Transverse colon (tissue), 4 donors: ENCODE measurements around the gene KRT12. TPM values are rescaled to one million over a fixed set of nuclear protein-coding genes. Genes with fewer than 3 reads are reported as not detected.

Experiments used
- DNase-seq: peaks from one replicate; pipeline ENCODE4 v3.0.0-alpha.2; 2019
- H3K27ac ChIP-seq, 4 donors: fragments of 200-600 bp; sonication (generic); 2 replicates each; pipeline ENCODE4 v1.5.1; 2016 to 2018; ENCODE audit warnings: inconsistent platforms in 4 of 4
- H3K27me3 ChIP-seq: fragments of 200-600 bp; sonication (generic); 2 replicates; pipeline ENCODE4 v1.5.1; 2017; ENCODE audit warnings: inconsistent platforms
- H3K36me3 ChIP-seq, 4 donors: fragments of 200-600 bp; sonication (generic); 2 replicates each; pipeline ENCODE4 v1.5.1; 2017 to 2019; ENCODE audit warnings: inconsistent platforms in 4 of 4
- H3K4me1 ChIP-seq, 4 donors: fragments of 200-600 bp; sonication (generic); 2 replicates each; pipeline ENCODE4 v1.5.1; 2017 to 2020; ENCODE audit warnings: inconsistent platforms in 4 of 4
- H3K4me3 ChIP-seq, 4 donors: fragments of 200-600 bp; sonication (generic); 1 replicate in 1 of 4; 2 replicates in 3 of 4; pipeline versions ENCODE4 v1.5.1 to v1.6.1; 2017 to 2019; ENCODE audit warnings: inconsistent platforms in 4 of 4
- H3K9me3 ChIP-seq, 2 donors: fragments of 200-600 bp; sonication (generic); 2 replicates each; pipeline ENCODE4 v1.5.1; 2017 to 2019; ENCODE audit warnings: inconsistent platforms in 2 of 2
- EP300 ChIP-seq: sonication (generic); formaldehyde crosslinking; IDR thresholded peaks from one replicate; pipeline ENCODE4 v1.6.1; 2017; ENCODE audit warnings: antibody characterized with exemption, low read depth
- POLR2A ChIP-seq: fragments of 450-650 bp; IDR thresholded peaks from one replicate; pipeline ENCODE4 v1.6.1; 2016; ENCODE audit warnings: antibody characterized with exemption, mild to moderate bottlenecking, moderate library complexity
- POLR2AphosphoS5 ChIP-seq, 3 donors: sonication (generic); formaldehyde crosslinking; IDR thresholded peaks; one replicate each; pipeline ENCODE4 v1.6.1; 2016; ENCODE audit warnings: antibody characterized with exemption in 3 of 3
- WGBS, 2 donors: methylation state at CpG; one replicate each; pipeline ENCODE4 v1.1.5; 2018; ENCODE audit warnings: low coverage in 1 of 2; 5-methylcytosine and 5-hydroxymethylcytosine counted together
- in situ Hi-C, 4 donors: fragments of 200-750 bp; cut with MboI; loops; one replicate each; pipeline versions ENCODE4 v1.15.0 to v1.15.1; 2017; ENCODE audit warnings: low sequenced_read_pairs in 3 of 4, low pct_ligation_motif_present in 1 of 4, low pct_unique_long_range_greater_than_20kb in 1 of 4
- intact Hi-C: fragments of 100-400 bp; cut with DNase I; formaldehyde crosslinking; loops from one replicate; pipeline ENCODE4 v1.15.1; 2023; ENCODE audit warnings: low total_unique reads
- total RNA-seq, 4 donors: library from RNA; depleted of rRNA; stranded (reverse); fragments of >200 nt; gene quantifications; one replicate each; pipeline ENCODE4 v1.1.0, GENCODE V29; 2016
- TF ChIP-seq, protein P1 (sequence below), 5 experiments: fragments of 200-600 bp in 3 of 5; fragments of 450-650 bp in 2 of 5; sonication (generic) in 3 of 5; IDR thresholded peaks; 1 replicate in 2 of 5; 2 replicates in 3 of 5; pipeline ENCODE4 v1.5.1; 2016 to 2017; ENCODE audit warnings: antibody characterized with exemption in 5 of 5, inconsistent platforms in 3 of 5, mild to moderate bottlenecking in 2 of 5, moderate library complexity in 1 of 5

Gene KRT12
- total RNA-seq, 4 donors from 2014 or later: 0.40 to 20.0 (median 3.8) TPM; not detected in 1

DNA sequence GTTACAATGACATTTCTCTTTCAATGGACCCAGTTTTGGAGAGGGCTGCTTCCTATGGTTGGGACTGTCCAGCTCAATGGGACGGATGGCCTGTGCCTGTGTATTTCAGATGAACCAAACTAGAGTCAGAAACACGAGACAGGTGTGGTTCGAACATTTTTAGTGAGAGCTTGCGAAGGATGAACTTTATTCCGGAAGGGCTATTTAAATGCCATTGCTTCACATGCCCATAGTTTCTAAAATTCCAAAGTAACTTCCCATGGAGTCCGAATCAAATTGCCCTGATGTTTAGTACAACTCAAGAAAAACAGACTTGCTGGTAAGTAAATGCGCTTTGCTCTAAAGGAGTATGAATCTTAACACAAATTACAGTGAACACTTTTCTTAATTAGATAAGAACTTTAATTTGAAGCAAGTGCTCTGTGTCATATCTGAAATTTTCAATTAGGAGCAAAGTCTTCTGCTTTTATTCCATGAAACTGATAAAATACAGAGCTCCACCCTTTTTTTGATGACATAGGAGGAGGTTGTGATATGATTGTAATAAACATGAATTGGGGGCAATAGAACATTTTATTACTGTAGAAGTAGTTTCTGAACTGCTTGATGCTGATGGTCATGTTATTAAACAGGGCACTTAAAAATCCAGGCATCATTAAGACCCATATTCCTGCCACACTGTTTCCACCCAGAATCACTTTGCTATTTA lies 16.8 kb upstream of the KRT12 start:
- Histone ChIP-seq H3K9me3 (no peaks in the 10 kb centered on the region), H3K27me3 (peaks cover 12% of the 10 kb centered on the region), H3K4me3 (peak overlapping the region in 3 of 4 donors; percentile 17 to 46 (median 32)), H3K36me3 (no peaks in the 10 kb centered on the region), H3K4me1 (peaks cover 0 to 8% (median 1%) of the 10 kb centered on the region in 4 donors), H3K27ac (peak overlapping the region; percentile 71 to 79 (median 75))
- TF ChIP-seq EP300 (no peak), POLR2A (peak; percentile 49), POLR2AphosphoS5 (IDR thresholded peaks at IDR 0.05) (peak in 2 of 3 donors; percentile 48 to 50)
- TF ChIP-seq, protein P1, sequence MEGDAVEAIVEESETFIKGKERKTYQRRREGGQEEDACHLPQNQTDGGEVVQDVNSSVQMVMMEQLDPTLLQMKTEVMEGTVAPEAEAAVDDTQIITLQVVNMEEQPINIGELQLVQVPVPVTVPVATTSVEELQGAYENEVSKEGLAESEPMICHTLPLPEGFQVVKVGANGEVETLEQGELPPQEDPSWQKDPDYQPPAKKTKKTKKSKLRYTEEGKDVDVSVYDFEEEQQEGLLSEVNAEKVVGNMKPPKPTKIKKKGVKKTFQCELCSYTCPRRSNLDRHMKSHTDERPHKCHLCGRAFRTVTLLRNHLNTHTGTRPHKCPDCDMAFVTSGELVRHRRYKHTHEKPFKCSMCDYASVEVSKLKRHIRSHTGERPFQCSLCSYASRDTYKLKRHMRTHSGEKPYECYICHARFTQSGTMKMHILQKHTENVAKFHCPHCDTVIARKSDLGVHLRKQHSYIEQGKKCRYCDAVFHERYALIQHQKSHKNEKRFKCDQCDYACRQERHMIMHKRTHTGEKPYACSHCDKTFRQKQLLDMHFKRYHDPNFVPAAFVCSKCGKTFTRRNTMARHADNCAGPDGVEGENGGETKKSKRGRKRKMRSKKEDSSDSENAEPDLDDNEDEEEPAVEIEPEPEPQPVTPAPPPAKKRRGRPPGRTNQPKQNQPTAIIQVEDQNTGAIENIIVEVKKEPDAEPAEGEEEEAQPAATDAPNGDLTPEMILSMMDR (IDR thresholded peaks at IDR 0.05): no peak
- DNase-seq: no peak
- 52 to 55% methylated on average over 7 of the region's 7 CpGs for WGBS, 2 donors
- intact Hi-C loops: no loop called here
- in situ Hi-C loops: no loop called here

DNA sequence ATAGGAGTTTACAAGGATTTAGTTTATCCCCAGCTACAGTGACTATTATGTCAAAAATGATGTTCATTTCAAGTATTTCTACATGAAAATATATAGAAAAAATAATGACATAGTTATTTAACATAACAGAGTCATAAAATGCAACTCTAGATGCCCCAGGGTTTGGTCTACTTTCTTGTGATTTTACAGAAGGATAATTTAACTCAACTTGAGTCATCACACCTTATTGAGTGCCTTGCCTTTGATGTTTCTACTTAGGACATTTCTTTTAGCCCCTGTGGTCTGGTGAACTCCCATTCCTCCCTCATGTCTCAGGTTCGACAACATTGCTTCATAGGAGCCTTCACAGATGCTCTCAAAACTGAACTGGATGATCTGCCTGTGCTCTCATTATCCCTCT lies 16.0 kb upstream of the KRT12 start:
- DNase-seq: no peak
- in situ Hi-C loops (no loop called here), intact Hi-C loops (no loop called here)
- TF ChIP-seq POLR2A: no peak
- no peak for TF ChIP-seq EP300
- TF ChIP-seq POLR2AphosphoS5 (IDR thresholded peaks at IDR 0.05): no peak
- TF ChIP-seq, protein P1 (IDR thresholded peaks at IDR 0.05): no peak
- Histone ChIP-seq H3K27ac (peak overlapping the region; percentile 71 to 79 (median 75)), H3K36me3 (no peaks in the 10 kb centered on the region), H3K9me3 (no peaks in the 10 kb centered on the region), H3K27me3 (peaks cover 8% of the 10 kb centered on the region), H3K4me1 (peaks cover 0 to 8% (median 1%) of the 10 kb centered on the region in 4 donors), H3K4me3 (peak overlapping the region in 3 of 4 donors; percentile 17 to 46 (median 32))
- WGBS, 2 donors: 63 to 83% methylated on average over 1 of the region's 1 CpG

DNA sequence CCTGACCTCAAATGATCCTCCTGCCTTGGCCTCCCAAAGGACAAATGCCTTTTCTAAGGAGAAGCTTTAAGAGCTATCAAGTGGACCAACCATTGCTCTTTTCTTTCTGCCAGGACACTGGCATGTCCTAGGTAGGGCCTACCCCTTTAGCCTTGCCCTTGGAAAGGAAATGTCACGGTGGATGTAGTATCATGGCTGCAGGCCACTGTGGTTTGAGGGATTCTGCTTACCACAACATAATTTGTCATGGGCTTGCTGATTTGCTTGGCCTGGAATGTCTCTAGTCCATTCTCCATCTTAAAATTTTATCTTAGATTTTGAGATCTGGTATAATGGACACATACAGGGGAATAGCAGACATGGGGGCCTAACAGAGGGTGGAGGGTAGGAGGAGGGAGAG lies 12.0 kb upstream of the KRT12 start:
- intact Hi-C loops: no loop called here
- WGBS, 2 donors: 93 to 100% methylated on average over 1 of the region's 1 CpG
- Histone ChIP-seq H3K4me1 (no peaks in the 10 kb centered on the region), H3K4me3 (no peak overlapping the region), H3K27ac (no peak overlapping the region), H3K36me3 (no peaks in the 10 kb centered on the region), H3K9me3 (no peaks in the 10 kb centered on the region), H3K27me3 (no peaks in the 10 kb centered on the region)
- TF ChIP-seq, protein P1 (IDR thresholded peaks at IDR 0.05): no peak
- TF ChIP-seq POLR2AphosphoS5 (IDR thresholded peaks at IDR 0.05) (no peak), POLR2A (no peak), EP300 (no peak)
- no peak for DNase-seq
- in situ Hi-C loops: no loop called here

DNA sequence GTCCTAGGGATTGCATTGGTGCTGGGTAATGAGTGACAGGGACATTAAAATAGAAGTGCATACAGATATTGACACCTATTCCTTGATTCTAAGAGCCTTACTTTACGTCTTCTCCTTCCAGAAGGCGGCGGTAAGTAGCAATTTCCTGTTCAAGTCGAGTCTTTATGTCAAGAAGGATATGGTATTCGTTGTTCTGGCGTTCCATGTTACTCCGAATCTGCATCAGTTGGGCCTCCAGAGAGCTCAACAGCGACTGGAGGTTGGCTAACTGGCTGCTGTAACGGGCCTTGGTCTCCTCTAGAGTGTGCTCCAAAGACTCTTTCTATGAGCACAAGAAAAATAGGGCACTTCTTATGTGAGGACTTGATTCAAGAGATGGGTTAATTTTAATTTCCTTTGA lies 11.0 kb upstream of the KRT12 start:
- TF ChIP-seq POLR2A (peak; percentile 12), POLR2AphosphoS5 (IDR thresholded peaks at IDR 0.05) (no peak)
- Histone ChIP-seq H3K27ac (no peak overlapping the region), H3K4me3 (no peak overlapping the region), H3K9me3 (no peaks in the 10 kb centered on the region), H3K4me1 (no peaks in the 10 kb centered on the region), H3K27me3 (no peaks in the 10 kb centered on the region), H3K36me3 (no peaks in the 10 kb centered on the region)
- no peak for DNase-seq
- in situ Hi-C loops: no loop called here
- WGBS, 2 donors: 86 to 91% methylated on average over 6 to 9 of the region's 9 CpGs
- intact Hi-C loops: no loop called here
